PC-9 (cell line): Measurements from ENCODE around the gene PLXND1.

Experiments
- EZH2 ChIP-seq: fragments of 200-600 bp; sonication (generic); IDR thresholded peaks from 2 replicates; pipeline ENCODE4 v1.8.0; 2017; ENCODE audit warnings: antibody characterized with exemption, low read depth
- TF ChIP-seq, protein P1 (sequence below): fragments of 200-600 bp; sonication (generic); conservative IDR thresholded peaks from 2 replicates; pipeline ENCODE4 v1.6.1; 2017; ENCODE audit warnings: mixed run types, antibody characterized with exemption, mild to moderate bottlenecking, moderate library complexity

DNA sequence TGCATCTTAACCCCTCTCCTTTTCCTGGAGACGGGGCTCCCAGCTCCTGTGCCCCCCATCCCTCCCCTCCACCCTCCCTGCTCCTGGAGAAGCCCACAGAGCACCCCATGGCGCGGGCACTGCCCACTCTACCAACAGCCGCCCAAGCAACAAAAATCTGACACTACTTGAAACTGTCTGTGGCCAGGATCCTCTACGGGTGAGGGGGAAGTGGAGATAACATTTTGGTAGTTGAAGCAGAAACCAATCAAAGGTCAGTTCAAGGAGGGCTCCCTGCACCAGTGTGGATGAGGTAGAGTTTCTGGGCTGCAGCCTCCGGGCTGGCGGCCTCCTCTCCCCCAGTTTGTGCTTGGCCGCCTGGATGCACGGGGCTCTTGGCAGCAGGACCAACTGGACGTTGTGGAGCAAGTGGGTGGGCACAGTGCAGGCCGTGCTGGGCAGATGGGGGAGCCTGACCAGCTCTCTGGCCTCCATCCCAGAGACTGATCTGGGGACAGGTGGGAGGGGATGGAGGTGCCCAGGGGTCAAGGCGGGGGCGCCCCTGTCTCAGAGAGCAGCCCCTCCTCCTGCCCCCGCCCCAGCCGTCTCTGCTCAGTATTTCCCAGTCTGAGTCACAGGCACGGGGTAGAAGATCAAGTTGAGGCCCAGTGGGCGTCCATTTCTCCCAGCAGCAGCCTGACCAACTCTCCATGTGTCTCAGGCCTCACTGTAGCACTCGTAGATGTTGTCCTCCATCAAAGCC is 50.7 kb downstream of the PLXND1 start:
- TF ChIP-seq, protein P1, sequence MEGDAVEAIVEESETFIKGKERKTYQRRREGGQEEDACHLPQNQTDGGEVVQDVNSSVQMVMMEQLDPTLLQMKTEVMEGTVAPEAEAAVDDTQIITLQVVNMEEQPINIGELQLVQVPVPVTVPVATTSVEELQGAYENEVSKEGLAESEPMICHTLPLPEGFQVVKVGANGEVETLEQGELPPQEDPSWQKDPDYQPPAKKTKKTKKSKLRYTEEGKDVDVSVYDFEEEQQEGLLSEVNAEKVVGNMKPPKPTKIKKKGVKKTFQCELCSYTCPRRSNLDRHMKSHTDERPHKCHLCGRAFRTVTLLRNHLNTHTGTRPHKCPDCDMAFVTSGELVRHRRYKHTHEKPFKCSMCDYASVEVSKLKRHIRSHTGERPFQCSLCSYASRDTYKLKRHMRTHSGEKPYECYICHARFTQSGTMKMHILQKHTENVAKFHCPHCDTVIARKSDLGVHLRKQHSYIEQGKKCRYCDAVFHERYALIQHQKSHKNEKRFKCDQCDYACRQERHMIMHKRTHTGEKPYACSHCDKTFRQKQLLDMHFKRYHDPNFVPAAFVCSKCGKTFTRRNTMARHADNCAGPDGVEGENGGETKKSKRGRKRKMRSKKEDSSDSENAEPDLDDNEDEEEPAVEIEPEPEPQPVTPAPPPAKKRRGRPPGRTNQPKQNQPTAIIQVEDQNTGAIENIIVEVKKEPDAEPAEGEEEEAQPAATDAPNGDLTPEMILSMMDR: no peak
- no peak for TF ChIP-seq EZH2
